ENCODE measurements around the gene SAMD13.
A peak's percentile ranks its signal among the peaks of the same experiment; 100 is the strongest.

SAMD13 gene

GRCh38 chr1:84289169-84289785, 12.2 kb upstream of the SAMD13 start:
- Mint-ChIP-seq H3K9me3 (peaks cover 69% of the 10 kb centered on the region), H3K4me3 (no peak overlapping the region), H3K4me1 (no peaks in the 10 kb centered on the region), H3K27me3 (ENCODE audit: low read depth, poor library complexity) (peaks cover 3% of the 10 kb centered on the region), H3K27ac (no peak overlapping the region), H3K36me3 (ENCODE audit: low read depth) (peaks cover 52% of the 10 kb centered on the region)
- TF ChIP-seq CTCF (IDR thresholded peaks at IDR 0.05) = no peak
- DNase-seq = no peak

- Mint-ChIP-seq H3K27me3 (ENCODE audit: low read depth, poor library complexity) (peaks cover 6% of the 10 kb centered on the region), H3K4me3 (no peak overlapping the region), H3K36me3 (ENCODE audit: low read depth) (peaks cover 67% of the 10 kb centered on the region), H3K27ac (peak overlapping the region; percentile 2), H3K9me3 (peaks cover 79% of the 10 kb centered on the region), H3K4me1 (peaks cover 2% of the 10 kb centered on the region)
- DNase-seq = no peak
- no peak for TF ChIP-seq CTCF (IDR thresholded peaks at IDR 0.05)
These were observed 9.4 kb upstream of the SAMD13 start for GRCh38 chr1:84291882-84292655.

- Mint-ChIP-seq H3K4me1 (peaks cover 14% of the 10 kb centered on the region), H3K36me3 (ENCODE audit: low read depth) (peaks cover 60% of the 10 kb centered on the region), H3K9me3 (peaks cover 71% of the 10 kb centered on the region), H3K27ac (no peak overlapping the region), H3K27me3 (ENCODE audit: low read depth, poor library complexity) (peaks cover 6% of the 10 kb centered on the region), H3K4me3 (no peak overlapping the region)
- no peak for DNase-seq
- no peak for TF ChIP-seq CTCF (IDR thresholded peaks at IDR 0.05)
These were observed 7.7 kb upstream of the SAMD13 start for GRCh38 chr1:84293766-84294165.

GRCh38 chr1:84294751-84295150, 6.8 kb upstream of the SAMD13 start:
- Mint-ChIP-seq H3K36me3 (ENCODE audit: low read depth) (peaks cover 50% of the 10 kb centered on the region), H3K4me3 (no peak overlapping the region), H3K27me3 (ENCODE audit: low read depth, poor library complexity) (peaks cover 9% of the 10 kb centered on the region), H3K4me1 (peaks cover 22% of the 10 kb centered on the region), H3K9me3 (peaks cover 61% of the 10 kb centered on the region), H3K27ac (no peak overlapping the region)
- DNase-seq = no peak
- no peak for TF ChIP-seq CTCF (IDR thresholded peaks at IDR 0.05)

- no peak for DNase-seq
- no peak for TF ChIP-seq CTCF (IDR thresholded peaks at IDR 0.05)
- peak overlapping the region; percentile 90 for H3K4me3 Mint-ChIP-seq
- peaks cover 6% of the 10 kb centered on the region for H3K27me3 Mint-ChIP-seq (ENCODE audit: low read depth, poor library complexity)
- H3K36me3 Mint-ChIP-seq (ENCODE audit: low read depth) = peaks cover 39% of the 10 kb centered on the region
- H3K27ac Mint-ChIP-seq = no peak overlapping the region
- H3K4me1 Mint-ChIP-seq = peaks cover 52% of the 10 kb centered on the region
- peaks cover 40% of the 10 kb centered on the region for H3K9me3 Mint-ChIP-seq
These were observed 3.8 kb upstream of the SAMD13 start for GRCh38 chr1:84297546-84298244.

All from nephron progenitor cell (in vitro differentiated cells).